GM18511 (cell line): ENCODE measurements around the gene TTC7B.

ENCODE experiments used
- ATAC-seq: cut with Tn5 transposase; IDR thresholded peaks from one replicate; pipeline ENCODE4 v1.9.1; 2021; ENCODE audit warnings: mild to moderate bottlenecking, moderate library complexity; ENCODE audit not compliant: unreplicated experiment

TTC7B gene

DNA sequence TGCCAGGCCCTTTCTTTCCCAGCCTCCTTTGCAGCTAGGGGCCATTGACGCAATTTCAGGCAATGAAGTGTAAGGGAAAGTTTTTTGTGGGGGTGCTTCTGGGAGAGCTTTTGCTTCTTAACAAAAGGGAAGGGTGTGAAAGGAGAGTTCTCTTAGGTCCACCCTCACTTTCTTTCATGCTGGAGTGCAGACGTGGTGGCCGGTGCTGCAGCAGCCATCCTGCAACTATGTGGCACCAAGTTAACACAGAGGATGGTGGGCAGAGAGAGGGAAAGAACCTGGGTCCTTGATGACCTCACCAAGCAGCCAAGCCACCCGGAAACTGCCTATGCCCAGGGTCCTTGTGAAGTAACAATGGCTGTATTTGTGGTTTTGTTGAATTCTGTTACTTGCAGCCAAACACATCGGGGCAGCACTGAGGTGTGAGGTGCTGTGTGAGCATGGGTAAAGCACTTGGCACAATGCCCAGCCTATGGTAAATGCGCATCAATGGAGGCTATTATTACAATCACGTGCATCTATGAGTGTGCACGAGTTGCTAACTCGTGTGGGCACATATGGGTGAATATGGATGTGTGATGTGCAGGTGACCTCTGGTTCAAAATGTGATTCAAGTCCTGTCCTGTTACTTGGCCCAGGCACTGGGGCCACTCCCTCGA, 296.8 kb downstream of the TTC7B start:
- no peak for ATAC-seq

DNA sequence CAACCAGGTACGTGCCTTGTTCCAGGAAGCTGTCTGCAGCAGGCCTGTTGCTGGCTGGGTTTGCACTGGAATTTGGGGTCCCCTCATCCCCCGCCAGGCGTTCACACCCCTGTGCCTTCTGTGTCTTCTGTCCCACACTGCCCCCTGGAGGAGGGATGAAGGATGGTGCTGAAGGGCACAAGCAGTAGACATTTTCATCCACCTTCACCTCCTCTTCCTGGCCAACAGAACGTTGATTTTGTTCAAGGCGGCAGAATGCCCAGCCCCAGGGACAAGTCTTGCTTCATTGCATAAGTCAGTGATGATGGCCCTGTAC, 297.3 kb downstream of the TTC7B start:
- no peak for ATAC-seq

DNA sequence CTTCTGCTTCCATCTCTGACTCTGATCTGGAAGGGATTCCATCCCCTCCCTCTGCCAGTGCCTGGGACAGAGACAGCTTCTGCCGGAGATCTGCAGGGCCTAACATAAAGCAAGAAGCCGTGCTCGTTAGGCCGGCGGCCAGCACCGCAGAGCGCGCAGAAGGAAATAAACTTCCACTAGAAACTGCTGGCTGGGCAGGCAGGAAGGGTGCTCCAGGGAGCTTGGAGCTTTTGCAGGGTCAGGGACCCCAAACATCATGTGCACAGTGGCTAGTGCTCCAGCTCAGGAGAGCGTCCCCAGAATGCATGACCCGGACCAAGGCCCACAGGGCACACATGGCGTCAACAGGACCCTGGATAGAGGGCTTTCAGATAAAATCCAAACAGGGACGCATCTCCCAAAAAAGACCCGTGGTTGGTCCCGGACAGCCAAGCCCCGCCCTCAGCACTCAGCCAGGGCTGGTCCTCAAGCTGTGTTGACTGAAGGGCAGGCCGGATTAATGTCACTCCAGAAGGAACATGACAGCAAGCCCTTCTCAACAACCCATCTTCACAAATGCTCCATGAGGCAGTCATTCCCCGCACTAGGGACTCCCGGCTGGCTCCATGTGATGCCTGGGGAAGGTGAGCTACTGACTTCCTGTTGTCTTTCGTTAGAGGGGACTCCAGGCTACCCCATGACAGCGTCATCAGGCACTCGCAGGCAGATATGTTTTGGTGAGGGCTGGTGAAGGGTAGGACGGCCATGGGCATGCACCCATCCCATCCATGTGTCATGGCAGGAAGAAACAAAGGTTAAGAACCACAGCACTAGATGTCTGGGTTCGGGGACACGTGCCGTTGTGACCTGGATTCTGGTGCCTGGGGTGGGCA, 297.9 kb downstream of the TTC7B start:
- no peak for ATAC-seq

DNA sequence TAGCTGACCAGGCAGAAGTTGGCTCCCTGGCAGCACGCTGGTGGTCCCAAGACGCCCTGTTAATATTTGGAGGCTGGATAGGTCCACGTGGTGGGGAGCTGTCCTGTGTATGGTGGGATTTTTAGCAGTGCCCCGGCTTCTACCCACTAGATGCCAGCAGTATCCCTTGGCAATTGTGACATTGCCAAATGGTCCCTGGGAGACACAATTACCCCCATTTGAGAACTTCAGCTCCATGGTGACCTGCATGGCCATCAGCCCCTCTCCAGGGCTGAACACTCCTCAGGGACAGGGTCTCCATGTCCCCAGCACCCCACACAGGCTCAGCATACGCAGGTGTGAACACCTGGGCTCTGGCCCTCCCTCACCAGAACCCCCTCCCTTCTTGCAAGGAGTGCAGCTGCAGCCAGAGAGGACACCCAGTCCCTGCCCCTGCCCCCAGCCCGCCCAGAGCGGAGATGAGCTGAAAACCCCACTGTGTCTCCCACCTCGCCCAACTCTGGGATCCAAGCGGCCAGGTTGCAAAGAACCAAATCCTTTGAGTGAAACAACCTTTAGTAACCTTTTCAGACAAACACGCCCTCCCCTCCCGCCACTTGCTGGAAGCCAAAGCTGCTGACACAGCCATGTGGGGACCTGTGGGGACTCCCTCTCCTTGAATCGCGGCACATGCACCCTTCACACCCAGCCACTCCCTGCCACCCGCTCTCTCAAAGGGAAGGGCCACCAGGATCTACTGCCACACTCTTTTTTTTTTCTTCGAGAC, 299.0 kb downstream of the TTC7B start:
- no peak for ATAC-seq

DNA sequence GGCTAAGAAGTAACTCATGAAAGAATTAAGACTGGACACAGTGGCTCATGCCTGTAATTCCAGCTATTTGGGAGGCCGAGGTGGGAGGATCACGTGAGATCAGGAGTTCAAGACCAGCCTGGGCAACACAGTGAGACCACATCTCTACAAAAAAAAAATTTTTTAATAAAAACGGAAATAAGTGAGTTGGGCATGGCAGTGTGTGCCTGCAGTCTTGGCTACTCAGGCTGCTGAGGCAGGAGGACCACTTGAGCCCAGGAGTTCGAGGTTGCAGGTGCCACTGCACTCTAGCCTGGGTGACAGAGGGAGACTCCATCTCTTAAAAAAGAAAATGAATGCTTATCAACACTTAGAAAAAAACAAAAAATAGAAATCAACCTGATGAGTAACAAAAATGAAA, 301.7 kb downstream of the TTC7B start:
- ATAC-seq, result no peak

DNA sequence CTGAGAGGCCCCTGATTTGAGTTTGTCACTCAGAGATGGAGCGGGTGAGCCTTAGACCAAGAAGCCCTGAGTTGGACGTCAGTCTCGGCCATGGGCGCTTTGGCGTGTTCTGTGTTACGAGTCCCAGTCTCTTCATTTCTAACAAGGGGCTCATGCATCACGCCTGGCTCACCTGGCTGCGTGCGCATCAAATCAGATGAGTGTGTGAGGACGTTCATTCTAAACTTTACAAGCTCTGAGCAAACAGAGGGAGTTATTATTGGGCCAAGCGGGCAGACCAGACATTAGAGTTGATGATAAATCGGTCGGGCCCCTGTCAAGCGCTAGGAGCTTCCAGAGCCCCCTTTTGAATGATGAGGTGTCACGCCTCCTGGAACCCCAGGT, 302.2 kb downstream of the TTC7B start:
- ATAC-seq, result no peak

DNA sequence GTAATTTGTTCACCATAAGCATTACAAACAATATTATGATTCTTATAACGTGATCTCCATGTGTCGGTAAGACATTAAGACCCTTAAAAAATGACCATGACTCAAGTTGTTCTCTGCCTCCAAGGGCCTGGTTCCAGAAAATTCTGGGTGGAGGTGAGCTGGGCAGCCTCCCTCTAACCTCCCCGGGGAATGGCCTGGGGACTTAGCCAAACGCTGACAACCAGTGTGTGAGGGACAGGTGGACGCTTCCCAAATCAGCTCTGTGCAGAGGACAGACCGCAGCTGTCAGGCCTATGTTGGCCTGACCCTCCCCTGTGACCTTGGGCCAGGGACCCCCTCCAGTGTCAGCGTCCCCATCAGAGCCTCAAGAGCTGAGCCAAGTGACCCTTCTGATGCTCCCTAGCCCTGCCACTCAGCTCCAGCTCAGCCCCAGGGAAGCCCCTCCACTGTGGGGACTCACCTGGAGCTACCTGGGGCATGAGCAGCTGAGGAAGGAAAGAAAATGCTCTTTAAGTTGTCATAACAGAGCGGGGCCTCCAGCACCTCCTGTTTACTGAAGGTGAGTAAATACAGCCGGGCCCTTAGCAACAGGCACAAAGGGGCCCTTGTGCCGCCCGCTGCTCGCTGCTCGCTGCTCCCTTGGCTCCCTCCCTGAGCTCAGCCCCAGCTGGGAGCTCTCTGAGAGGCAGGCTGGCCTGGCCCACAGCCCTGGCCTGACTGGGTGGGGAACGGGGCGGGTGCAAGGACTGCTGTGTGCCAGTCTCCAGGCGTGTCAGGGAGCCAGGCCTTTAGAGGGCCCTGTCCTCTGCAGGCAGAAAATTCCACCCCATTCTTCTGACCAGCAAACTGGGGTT, 302.8 kb downstream of the TTC7B start:
- ATAC-seq, result no peak

DNA sequence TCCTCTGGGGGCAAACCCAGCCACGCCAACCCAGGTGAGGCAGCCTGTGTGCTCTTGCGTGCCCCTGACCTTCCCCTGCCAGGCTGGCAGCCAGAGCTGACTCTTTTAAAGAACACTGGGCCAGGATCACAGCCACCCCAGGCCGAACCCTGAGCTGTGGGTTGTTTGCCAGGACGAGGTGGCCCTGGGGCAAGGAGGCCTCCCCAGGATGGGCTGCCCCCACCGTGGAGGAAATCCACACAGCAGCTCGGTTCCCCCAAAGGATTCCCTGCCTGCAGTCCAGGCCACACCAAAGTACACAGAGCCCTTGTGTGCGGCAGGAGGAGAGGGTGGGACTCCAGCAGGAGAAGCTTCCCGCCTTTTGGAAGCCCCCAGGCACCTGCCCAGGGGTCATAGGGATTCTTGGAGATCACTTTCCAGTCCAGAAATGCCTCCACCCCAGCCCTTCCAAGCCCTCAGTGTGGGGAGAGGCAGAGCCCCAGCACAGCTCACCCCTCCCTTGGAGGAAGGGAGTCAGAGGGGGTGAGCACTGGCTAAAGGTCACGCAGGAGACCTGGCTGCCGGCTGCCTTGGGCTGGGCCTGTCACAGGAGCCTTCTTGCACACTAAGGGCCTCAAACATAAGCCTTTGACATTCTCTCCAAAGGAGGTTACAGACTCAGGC, 303.8 kb downstream of the TTC7B start:
- no peak for ATAC-seq

DNA sequence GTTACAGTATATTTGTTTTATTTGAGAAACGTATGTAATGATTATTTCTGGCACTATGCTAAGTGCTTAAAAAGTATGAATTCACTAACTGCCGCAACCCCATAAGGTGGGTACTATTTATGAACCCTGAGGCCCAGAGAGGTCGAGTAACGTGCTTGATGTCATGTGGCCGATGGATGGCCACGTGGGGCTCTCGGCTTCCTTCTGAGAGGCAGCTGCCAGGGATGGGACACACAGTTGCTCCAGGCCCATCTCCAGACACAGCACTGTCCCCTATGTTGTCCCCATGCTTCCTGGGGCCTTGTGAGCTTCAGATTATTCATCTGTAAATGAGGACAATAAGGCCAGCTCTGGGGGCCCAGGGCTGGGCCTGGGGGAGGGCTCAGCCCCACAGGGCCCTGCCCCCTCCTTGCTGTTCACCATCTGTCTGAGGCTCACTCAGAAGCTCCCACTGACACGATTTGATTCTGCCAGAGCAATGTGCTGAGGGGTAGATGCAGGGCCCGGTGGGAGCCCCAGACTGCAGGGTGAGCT, 304.4 kb downstream of the TTC7B start:
- ATAC-seq, result no peak

DNA sequence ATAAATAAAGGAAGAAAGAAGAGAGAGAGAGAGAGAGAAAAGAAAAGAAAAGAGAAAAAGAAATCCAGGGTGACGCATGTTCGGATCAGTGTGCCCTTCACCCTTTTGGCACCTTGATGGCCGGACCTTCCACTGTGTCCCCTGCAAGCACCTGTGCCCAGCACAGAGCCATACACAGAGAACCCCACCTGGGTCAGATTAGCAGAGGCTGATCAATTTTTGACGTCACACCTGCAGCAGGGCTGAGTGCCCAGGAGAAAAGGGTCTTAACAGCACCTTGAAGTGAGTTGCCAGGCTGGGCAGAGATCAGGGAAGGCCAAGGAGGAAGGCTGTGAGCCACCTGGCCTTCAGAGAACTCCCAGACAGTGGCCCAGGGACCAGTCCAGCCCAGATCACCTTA, 305.0 kb downstream of the TTC7B start:
- ATAC-seq, result no peak

DNA sequence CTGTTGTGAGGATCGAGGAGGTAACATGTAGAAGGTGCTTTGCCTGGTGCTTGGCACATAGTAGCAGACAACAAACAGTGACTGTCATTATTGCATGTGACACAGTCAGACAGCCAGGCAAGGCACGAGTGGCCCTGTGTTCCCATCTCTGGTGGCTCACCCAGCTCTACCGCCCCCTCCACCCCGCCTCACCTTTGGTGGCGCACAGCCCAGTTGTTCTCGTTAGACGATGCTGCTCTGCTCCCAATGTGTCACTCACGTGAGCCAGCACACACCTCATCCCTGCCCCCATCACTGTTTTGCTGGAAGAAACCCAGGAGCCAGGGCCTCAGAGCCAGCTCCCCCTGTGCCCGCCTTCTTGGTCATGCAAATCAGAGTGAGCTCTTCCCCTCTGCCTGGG, 306.1 kb downstream of the TTC7B start:
- no peak for ATAC-seq

DNA sequence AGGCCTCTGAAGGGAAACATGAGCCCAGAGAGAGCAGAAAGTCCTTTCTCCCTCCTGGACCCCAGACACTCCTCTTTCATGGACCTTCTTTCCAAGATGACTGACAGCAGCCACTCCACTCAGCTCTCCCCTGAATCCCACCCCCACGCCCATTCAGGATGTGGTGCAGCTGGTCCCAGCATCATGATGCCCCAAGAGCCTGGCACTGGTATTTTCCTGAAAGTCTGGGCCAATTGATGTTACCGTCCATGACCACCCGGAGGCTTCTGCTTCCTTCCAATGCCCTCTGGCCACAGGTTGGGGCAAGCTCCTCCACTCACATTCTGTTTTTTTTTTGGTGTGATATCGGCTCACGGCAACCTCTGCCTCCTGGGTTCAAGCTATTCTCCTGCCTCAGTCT, 306.8 kb downstream of the TTC7B start:
- no peak for ATAC-seq

DNA sequence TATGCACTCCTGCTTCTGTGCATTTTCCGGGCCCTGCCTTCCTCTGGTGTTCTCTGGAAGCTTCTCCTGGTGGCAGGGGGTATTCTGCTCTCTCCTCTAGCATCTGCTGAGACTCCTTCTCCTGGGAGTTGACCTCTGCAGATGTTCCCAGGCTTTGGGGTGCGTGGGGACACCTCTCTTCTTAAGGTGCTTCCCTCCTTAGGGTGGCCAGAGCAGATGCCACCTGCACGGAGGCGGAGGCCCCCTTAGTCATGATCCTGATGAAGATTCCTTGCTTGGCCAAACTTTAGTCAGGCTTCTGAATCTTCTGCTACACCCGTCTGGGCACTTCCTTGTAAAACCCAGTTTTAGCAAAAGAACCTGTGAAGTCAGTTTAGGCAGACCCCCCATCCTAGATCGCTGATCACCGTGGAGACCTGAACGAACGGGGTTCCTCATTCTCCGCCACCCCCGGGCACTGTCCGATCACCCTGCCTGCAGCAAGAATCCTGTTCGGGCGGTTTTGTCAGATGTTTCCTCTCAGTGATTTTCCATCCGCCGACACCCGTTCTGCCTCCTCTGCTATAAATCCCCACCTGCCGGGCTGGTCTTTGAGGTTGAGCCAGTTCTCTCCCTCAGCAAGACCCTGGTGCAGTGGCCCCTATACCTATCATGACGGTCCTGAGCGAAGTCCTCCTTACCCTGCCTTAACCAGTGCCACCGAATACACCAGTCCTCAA, 307.5 kb downstream of the TTC7B start:
- no peak for ATAC-seq

DNA sequence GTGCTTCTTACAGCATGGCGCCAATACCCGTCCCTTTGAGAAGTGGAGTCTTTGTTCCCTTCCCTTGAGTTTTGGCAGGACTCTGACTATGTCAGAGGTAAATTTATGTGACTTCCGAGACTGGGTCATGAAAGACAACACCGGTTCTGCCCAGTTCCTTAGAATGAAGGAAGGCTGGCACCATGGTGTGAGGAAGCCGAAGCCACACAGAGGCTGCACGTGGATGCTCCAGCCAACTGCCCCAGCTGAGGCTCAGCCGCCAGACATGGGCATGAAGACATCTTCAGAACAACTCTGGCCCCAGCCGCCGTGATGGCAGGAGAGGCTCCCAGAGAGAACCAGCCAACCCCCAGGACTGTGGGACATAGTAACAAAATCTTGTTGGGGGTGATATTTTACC, 308.2 kb downstream of the TTC7B start:
- ATAC-seq, result no peak

DNA sequence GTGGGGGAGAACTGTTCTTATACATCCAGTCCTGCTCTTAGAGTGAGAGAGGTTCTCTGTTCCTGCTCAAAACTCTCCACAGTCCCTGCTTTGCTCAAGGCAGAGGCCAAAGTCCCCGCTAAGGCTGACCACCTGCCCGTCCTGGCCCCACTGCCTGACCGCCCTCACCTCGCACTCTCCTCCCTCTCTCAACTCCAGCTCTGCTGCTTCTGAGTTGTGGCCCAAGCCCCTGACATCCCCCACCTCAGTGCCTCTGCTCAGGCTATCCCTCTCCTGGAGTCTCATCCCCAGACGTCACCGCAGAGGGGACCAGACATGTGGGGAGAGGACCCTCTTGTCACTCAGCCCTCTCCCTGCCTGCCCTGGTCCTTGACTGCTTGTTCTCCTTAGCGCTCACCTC, 308.8 kb downstream of the TTC7B start:
- no peak for ATAC-seq

DNA sequence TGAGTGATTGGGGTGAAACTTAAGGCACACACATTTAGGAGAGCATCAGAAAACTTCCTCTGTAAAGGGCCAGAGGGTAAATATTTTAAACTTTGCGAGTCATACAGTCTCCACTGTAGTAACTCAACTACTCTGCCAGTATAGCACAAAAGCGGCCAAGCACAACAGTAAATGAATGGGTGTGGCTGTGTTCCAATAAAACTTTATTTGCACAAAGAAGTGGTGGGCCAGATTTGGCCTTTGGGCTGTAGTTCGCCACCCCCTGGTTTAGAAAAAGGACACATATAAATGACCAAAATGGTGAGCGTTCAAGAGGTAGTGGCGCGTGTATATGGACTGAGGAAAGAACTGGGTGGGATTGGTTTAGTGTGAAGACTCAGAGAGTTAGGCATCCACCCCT, 309.5 kb downstream of the TTC7B start:
- ATAC-seq, result no peak

DNA sequence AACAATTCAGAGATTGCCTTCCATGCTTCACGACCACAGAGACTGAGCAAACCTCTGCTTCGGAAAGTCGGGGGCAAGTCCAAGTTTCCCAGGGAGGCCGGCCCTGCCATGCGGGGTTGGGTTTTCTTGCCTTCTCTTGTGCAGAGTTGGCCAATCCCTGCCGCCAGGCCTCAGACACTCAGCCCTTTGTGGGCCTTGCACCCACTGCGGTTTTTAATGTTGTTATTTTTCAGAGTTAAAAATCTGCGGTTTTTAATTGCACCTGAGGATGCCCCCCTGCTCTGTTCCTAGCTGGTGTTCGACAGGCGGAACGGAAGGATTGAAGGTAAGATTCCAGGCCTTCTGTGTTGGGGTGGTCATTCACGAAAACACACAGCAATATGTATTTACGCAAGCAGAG, 310.7 kb downstream of the TTC7B start:
- ATAC-seq, result no peak

DNA sequence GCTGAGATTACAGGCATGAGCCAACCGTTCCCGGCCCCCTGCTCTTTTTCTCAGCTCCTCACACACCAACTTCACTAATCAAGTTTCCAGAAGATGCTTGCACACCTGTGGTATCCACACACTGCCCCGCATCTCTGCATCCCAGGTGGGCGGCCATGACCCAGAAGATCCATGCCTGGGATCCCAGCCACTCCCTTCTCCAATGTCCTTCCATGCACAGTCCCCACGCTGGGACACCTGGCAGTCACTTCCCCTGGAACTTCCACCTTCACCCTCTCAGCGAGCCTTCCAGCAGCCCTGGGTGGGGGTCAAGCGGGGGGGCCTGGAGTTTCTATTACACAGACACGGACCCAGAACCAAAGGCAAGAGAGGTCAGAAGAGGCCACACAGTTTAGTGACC, 311.6 kb downstream of the TTC7B start:
- ATAC-seq, result no peak

DNA sequence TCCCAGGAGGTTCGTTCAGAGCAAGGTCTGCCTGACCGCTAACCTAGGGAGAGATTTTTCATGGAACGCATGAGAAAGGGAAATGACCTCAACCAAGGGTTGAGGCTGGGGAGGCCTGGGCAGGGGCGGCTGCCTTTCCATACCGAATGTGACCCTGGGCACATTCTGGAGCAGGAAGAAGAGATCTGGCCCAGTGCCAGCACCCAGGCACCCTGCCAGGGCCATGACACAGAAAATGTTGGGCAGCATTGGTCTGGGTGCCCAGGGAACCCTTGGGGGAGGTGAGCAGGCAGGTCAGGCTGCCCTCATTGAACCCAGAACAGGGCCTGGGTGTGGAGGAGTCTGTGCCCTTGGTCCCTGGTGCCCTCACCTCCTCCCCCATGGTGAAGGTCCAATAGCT, 312.6 kb downstream of the TTC7B start:
- ATAC-seq, result no peak

DNA sequence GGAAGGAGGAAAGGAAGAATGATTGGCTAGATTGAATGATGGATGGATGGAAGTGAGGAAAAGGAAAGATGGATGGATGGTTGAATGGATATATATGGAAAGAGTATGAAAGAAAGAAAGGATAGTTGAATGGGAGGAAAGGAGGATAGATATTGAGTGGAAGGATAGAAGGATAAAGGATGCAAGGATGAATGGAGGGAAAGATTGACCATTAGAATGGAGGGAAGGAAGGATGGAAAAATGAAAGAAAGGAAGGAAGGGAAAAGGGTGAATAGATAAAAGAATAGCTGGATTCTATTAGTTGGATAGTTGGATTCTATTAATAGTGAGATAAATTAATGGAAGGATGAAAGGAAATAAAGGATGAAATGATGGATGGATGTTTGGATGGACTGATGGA, 313.5 kb downstream of the TTC7B start:
- no peak for ATAC-seq
